ENCODE results near the gene TMEM127.
A peak's percentile ranks its signal among the peaks of the same experiment; 100 is the strongest.
"Not testable (repeated sequence)": the region's sequence is repeated elsewhere in the genome, so short reads cannot be mapped to it uniquely, and the experiment has no call there.

TMEM127 gene, protein sequence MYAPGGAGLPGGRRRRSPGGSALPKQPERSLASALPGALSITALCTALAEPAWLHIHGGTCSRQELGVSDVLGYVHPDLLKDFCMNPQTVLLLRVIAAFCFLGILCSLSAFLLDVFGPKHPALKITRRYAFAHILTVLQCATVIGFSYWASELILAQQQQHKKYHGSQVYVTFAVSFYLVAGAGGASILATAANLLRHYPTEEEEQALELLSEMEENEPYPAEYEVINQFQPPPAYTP

DNA sequence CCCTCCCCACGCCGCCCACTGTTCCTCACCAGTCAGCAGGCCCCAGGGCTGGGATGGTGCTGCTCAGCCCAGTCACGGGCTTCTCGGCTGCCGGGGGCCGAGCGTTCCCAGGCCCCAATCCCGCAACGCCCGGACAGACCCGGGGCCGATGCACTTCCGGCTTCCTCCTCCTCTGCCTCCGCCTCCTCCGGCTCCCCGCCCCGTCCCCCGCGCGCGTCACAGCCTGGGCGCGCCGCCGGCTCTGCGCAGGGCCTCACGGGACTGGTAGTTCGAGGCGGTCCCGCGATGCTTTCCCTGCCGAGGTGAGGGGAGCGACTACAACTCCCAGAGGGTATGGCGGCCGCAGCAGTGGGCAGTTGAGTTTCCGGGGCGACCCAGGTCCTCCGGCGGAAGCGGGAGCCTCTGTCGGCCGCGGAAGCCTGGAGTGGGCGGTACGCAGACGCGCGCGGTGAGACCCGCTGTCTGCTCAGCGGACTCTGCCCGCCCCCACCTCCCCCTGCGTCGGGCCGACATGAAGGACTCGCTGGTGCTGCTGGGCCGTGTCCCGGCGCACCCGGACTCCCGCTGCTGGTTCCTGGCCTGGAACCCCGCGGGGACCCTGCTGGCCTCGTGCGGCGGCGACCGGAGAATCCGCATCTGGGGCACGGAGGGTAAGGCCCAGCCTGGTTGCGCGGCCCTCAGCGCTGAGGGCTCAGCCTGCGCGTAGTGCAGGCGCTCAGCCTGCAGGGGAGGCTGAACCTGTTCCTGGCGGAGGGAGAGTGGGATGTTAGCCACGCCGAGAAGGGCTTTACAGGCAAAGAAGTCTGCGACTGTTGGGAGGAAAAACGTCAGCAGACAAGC, at the start of gene TMEM127, which contains the start of gene CIAO1:
TSS of gene TMEM127 (minus strand) at position 158 of the 840 bp plus-strand sequence. CDS start 616 bp downstream, outside the sequence.
TSS of gene CIAO1 (plus strand) at position 386 of the 840 bp plus-strand sequence. CDS start at position 512, 126 bp downstream.
- FAIRE-seq = peak; percentile 81

DNA sequence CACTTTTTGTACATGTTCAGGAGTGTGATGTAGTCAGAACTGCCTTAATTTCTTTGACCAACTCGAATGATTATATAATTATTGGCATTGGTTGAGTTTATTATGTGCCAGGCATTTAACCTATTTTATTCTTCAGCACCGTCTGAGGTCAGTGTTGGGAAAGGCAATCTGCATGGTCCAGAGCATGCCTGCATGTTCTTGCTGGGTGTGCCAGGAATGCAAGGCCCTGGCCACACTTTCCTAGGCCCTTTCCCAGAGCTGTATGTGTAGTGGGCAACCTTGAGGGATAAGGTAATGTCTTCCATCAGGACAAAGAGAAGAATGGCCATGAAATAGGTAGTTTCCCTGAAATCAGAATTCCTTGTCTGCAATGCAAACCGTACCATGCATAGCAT, 49.2 kb upstream of the TMEM127 start:
- DNase-seq (ENCODE audit: insufficient read length, low spot score) (no peak), FAIRE-seq (no peak)

More for the DNA sequence above, at the start of gene TMEM127, which contains the start of gene CIAO1:
- DNase-seq (ENCODE audit: insufficient read length, low spot score) = peak; percentile 97

DNA sequence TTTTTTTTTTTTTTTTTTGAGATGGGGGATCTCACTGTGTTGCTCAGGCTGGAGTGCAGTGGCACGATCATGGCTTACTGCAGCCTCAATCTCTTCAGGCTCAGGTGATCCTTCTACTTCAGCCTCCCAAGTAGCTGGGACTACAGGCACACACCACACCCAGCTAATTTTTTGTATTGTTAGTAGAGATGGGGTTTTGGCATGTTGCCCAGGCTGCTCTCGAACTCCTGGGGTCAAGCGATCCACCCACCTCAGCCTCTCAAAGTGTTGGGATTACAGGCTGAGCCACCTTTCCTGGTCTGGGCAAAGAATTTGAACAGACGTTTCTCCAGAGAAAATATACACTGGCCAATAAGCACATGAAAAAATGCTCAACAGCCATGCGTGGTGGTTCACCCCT, 42.5 kb upstream of the TMEM127 start:
- no peak for DNase-seq (ENCODE audit: insufficient read length, low spot score)
- no peak for FAIRE-seq

DNA sequence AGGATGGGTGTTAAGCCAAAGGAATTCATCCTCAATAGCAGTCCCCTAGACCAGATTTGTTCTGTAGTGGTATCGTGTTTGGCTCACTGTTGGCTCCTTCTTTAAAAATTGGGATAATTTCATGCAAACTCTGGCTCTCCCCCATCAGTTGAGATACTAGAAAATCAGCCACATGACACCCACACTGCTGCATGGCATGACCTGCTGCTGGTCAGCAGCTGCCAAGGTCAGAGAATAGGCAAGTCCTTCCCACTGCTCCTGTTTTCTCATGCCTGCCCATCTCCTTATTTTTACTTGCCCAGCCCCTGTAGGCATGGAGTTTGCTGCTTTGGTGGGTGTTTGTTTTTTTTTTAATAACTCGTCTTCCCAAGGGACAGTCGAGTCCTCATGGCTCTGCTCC, 40.6 kb upstream of the TMEM127 start:
- DNase-seq (ENCODE audit: insufficient read length, low spot score) (no peak), FAIRE-seq (no peak)

DNA sequence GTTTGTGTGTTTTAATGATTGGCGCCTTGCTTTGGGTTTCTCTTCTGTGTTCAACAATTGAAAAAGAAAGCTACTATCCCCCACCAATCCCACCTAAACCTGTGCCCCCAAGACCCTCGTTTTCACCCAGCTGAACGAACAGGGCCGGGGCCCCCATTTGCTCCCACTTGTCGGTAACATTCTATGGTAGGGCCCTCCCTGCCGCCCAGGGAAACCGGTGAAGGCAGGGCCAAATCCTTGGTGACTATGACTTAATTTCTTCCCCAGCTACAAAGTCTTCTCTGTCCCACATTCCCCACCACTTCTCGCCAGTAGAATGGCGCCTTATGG, 40.1 kb upstream of the TMEM127 start:
- FAIRE-seq (no peak), DNase-seq (ENCODE audit: insufficient read length, low spot score) (no peak)

DNA sequence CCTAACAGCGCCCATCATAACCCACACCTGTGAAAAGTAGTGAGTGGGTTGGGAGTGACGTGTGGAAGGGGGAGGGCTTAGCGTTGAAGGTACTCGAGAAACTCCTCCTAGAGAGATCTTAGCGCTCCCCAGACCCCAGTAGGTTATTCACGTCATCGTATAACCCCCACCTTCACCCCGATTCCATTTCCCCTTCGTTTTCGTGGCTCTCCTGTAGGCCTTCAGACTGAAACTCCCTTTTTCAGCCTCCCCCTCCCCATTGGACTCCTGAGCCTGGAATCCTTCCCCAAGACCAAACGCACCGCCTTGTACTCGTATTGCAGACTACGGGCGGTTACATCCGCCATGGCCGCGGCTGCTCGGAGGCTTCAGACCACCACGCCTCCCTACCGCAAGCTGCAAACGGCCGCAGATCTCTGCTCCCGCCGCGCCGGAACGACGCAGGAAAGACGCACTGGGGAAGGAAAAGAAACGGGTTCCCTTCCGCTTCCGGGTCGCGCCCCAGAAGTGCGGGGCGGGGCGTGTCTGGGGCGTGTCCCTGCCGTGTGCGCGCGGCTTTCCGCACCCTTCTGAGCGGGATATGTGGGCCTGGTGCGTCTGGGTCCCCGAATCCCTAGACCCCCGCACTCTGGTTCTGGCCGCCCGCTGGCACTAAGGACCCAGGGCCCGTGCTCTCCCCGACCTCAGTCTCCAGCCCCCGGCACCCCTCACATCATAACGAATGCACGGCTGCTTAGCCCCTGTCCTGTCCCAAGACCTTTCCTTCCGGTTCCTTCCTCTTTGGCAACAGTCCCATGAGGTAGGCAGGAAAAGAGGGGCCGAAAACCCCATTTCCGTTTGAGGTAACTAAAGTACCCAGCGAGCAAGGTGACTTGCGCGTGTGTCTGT, 39.5 kb upstream of the TMEM127 start, which contains the start of gene SNRNP200:
TSS of gene SNRNP200 (minus strand) at position 456 of the 888 bp plus-strand sequence. CDS start at position 347, 109 bp downstream.
- DNase-seq (ENCODE audit: insufficient read length, low spot score) = peak; percentile 78
- peak; percentile 73 for FAIRE-seq

DNA sequence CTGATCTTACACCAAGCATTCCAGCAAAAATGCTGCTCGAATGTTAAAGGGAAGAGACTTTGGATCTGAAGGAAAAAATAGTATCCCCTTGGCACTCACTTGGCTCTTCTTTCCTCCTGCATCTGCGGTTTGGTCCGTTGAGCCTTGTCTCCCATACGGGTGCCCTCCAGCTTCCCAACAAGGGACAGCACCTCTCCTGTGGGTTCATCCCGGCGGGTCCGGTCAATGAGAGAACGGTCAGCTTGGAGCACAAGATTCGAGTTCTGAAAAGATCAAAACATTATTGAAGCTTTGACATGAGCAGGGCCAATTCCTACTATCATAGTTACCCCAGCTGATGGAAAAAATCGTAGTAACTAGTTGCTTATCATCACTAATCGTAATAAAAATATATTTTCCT, 38.8 kb upstream of the TMEM127 start:
- no peak for DNase-seq (ENCODE audit: insufficient read length, low spot score)
- FAIRE-seq = no peak

DNA sequence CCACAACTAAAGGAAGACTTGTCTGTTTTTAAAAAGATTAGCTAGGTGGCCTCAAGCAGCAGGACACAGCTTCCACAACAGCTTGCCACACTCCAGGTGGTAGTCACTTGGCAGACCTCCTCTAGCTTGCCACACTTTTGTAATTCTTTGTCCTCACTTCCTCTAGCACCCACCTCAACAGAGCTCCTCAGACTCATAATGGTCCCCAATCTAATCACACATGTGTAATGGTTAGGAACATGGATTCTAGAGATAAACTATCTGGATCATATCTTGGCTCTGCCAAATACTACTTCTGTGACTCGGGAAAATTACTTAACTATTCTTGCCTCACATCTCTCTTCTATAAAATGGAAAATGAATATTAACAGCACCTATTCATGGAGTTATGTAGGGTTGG, 36.1 kb upstream of the TMEM127 start:
- FAIRE-seq = no peak
- DNase-seq (ENCODE audit: insufficient read length, low spot score) = no peak

DNA sequence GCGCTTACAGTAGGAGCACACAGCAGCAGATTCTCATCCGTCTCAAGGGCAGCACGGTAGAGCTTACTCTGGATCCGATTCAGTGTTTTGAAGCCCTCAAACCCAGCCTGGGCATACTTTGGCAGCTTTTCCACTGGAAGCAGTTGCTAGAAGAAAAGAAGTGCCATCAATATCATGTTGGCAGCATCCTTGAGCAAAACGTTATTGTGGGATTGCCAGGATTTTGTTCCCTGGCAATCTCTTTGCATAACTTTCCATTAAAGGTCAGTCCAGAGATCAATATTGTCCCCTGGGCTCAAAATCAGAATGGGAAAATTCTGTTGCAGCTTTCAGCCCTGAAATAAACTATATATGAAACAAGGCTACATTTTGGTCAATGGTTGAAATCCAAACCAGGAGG, 31.1 kb upstream of the TMEM127 start:
- DNase-seq (ENCODE audit: insufficient read length, low spot score) (no peak), FAIRE-seq (no peak)

DNA sequence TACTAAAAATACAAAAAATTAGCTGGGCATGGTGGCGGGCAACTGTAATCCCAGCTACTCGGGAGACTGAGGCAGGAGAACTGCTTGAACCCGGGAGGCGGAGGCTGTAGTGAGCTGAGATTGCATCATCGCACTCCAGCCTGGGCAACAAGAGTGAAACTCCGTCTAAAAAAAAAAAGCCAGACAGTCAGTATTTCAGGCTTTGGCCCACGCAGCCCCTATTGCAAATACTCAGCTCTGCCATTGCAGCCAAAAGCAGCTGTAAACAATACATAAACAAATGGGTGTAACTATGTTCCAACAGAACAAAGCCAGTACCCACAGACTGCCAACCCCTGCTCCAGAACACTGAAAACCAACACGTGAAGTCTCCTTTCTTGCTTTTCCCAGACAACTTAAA, 28.5 kb upstream of the TMEM127 start:
- DNase-seq (ENCODE audit: insufficient read length, low spot score); FAIRE-seq: not testable (repeated sequence)

DNA sequence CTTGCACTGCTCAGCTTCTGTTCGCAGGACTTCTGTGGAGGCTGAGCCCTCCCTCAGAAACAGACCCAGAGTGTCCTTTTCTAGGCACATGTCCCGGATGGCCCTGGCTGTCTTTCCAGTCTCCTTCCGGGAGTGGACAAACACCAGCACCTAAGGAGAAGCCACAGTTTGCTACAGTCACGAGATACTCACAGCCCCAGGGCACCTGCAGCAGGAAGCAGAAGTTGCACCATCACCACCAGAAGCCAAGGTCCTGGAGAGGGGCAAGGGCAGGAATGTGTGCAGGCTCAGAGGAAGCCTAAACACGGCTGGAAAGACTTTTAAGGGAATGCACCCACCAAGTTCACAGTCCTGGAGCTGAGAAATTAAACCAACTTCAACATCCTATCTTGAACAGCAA, 26.0 kb upstream of the TMEM127 start:
- no peak for DNase-seq (ENCODE audit: insufficient read length, low spot score)
- no peak for FAIRE-seq

DNA sequence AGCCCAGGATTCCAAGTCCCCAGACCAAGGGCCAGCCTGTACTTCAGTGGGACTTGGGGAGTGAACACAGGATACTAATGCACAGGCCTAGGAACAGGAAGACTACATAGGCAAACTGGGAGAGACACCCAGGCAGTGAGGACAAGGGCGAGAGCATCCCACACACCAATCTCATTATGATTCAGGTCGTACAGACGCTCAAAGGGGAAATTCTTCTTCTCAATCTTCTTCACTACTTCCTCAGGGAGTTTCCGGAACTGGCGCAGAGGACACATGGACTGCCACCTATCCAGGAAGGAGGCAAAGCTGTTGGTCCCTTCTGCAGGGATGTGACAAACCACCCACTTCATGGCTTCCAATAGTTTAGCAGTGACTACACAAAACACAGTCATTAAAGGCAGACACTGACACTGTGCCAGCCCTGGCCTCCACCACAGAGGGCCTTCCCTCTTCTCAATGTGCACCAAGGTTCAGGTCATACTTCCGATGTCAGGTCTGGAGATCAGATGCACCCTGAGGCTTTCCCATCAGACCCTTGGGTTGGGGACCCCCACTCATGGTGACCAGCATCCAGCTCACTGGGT, 21.6 kb upstream of the TMEM127 start:
- DNase-seq (ENCODE audit: insufficient read length, low spot score) (no peak), FAIRE-seq (no peak)

DNA sequence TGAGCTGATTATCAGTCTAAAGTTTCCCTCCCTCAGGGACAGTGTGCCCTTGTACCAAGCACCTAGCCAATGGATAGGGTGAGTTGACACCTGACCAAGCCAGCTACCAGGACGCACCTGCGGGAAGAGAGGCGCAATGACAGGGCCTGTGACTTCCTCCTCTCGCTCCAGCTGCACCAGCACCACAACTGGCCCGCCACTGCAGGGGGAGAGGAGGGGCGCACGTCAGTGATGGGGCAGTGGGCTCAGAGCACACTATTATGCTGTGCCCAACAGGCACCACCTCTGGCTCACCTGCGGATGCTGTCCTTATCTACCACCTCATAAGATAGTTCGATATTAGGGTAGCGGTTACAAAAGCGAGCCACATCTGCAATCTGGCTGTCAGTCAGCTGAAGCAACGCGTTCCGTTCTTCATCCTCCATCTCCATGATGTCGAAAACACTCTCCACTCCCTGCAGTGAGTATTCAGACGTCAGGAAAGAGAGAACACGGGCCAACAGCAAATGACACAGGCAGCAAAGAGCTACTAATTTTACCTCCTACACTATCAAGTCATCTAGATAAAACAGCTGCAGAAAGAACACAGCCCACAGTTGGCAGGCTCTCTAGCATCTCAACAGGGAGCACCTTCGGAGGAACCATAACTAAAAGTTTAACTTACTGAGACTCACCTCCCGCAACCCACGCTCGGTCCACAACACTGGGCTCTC, 11.1 kb upstream of the TMEM127 start:
- no peak for FAIRE-seq
- DNase-seq (ENCODE audit: insufficient read length, low spot score) = no peak

DNA sequence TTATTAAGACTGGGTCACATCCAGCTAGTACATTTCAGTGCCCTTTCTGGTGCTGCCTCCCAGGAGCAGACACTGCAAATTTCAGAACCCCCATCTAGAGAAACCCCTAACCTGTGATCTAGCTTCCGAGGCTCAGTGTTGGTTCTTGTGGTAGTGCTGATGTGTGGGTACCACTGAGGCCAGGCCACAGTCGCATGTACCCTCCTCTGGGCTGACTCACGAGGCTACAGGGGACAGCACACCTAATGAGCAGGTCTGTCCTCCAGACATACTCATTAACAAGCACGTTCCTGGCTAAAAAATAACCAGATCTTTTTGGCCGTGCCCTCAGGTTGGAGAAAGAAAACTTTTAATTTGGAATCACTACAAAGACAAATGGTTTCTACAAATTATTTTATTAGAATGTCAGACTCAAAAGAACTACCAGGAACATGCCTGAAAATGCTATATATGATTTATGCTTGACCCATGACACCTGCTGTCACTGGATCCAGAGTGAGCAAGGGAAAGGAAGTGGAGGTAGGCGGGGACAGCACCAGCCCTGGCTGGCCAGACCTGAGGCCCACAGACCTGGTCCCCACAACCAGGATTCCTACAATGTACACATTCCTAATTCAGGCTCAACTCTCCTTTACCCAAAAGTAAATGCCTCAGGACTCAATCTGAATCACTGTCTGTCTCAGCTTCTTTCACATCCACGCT, 8.7 kb upstream of the TMEM127 start:
- DNase-seq (ENCODE audit: insufficient read length, low spot score) (no peak), FAIRE-seq (no peak)

DNA sequence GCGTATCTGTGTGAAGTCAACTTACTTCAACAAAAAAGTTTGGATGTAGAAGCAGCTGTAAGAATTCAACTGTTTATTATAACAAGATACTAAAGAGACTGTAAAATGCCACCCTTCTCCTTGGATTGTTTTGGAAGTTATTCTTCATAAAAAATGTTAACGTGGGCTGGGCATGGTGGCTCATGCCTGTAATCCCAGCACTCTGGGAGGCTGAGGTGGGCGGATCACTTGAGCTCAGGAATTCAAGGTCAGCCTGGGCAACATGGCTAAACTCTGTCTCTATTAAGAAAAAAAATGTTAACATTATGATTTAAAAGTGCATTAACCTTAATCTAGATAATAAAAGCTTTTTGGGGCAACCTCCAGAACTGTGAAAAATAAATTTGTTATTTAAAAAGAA, 8.0 kb upstream of the TMEM127 start:
- FAIRE-seq (no peak), DNase-seq (ENCODE audit: insufficient read length, low spot score) (no peak)

DNA sequence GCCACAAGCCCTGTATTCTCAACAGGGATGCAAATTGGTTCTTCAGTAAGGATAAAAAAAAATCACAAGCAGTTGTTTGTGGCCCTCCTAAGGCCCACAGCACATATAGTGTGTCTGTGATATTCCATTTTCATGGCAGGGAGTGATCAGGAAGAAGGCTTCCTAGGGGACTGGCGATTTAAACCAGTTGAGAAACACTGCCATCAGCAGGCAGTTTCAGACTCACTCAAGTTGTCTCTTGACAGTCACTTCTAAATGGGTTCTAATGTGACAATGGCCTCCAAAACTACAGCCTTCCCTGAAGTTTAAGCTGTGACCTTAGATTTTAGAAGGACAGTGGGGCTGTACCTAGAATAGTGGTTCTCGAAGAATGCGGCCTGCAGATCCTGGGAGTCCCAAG, 6.2 kb upstream of the TMEM127 start:
- FAIRE-seq (no peak), DNase-seq (ENCODE audit: insufficient read length, low spot score) (no peak)

DNA sequence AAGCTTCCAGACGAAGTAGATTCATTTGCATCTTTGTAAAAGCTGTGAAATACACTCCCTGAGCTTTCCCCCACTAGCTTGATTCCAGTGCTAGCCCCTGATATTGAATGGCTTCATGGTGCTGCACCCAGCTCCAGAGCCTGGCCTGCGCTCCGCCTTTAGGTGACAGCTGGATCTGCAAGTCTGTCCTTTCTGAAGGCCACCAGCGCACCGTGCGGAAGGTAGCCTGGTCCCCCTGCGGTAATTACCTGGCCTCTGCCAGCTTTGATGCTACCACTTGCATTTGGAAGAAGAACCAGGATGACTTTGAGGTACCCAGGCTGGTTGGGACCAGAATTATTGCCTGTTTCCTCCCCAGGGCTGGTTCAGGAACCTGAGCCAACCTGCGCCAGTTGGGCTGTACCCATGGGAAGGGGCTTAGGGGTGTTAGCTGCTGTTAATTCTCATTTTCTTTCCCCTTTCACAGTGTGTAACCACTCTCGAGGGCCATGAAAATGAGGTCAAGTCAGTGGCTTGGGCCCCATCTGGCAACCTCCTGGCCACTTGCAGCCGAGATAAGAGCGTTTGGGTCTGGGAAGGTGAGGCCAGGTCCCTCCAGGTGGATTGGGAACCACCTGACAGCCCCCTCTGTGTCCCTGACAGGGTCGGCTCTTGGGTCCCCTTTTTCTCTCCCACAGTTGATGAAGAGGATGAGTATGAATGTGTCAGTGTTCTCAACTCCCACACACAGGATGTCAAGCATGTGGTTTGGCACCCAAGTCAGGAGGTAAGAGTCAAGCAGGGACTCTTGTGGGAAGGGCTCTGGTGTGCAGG, 1.6 kb upstream of the TMEM127 start:
- DNase-seq (ENCODE audit: insufficient read length, low spot score) (peak; percentile 22), FAIRE-seq (no peak)

DNA sequence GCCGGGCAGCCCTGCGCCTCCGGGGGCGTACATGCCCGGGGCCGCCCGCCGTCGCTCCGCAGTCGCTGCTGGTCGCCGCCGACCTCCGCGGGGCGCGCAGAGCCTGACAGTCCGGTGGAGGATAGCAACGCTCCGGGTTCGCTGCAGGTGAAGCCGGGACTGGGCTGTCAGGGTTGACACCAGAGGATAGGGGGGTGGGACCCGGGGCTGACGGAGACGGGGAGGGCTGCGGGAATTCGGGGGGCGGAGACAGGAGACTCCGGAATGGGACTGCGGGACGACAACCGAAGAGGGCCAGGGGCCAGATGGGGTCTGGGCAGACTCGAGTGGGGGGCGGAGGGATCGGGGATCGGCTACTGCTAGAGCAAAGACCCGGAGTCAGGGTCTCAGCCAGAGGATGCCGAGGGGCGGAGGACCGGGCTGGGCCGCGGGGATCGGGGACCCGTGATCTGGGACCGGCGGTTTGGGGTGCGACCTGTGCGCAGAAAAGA, 403 bp downstream of the TMEM127 start:
- no peak for FAIRE-seq
- DNase-seq (ENCODE audit: insufficient read length, low spot score) = no peak
